Measurements from ENCODE around the gene VGLL1.

GRCh38 chrX:136491832-136492231, 40.2 kb upstream of the VGLL1 start:
- no peak for TF ChIP-seq CTCF (IDR thresholded peaks at IDR 0.05 in 4 of 5, conservative IDR thresholded peaks at IDR 0.05 in 1 of 5)
- no peak for TF ChIP-seq POLR2A (IDR thresholded peaks at IDR 0.05)

Measured in gastrocnemius medialis (tissue), 4 donors.